Uterus (tissue), 2 donors: ENCODE measurements around the gene ARFRP1.
A peak's percentile ranks its signal among the peaks of the same experiment; 100 is the strongest.

Experiments used
- CTCF ChIP-seq, 4 experiments: fragments of 200-600 bp in 2 of 4; fragments of 450-650 bp in 2 of 4; sonication (generic) in 2 of 4; IDR thresholded peaks; one replicate each; pipeline ENCODE4 v1.5.1; 2016 to 2019; ENCODE audit warnings: antibody characterized with exemption in 4 of 4, mild to moderate bottlenecking in 2 of 4, moderate library complexity in 1 of 4
- POLR2A ChIP-seq, 2 donors: fragments of 450-650 bp; IDR thresholded peaks; one replicate each; pipeline ENCODE4 v1.6.1; 2016; ENCODE audit warnings: antibody characterized with exemption in 2 of 2, mild to moderate bottlenecking in 1 of 2, moderate library complexity in 1 of 2

GRCh38 chr20:63707558-63708300, at the start of gene ARFRP1, which contains the start of gene ZGPAT:
- TF ChIP-seq CTCF (IDR thresholded peaks at IDR 0.05): peak in 1 of 4 experiments; percentile 43
- peak; percentile 25 to 66 for TF ChIP-seq POLR2A (IDR thresholded peaks at IDR 0.05)
